Activated CD4-positive, alpha-beta T cell treated with anti-CD3 and anti-CD28 coated beads for 1 hour (primary cell): Measurements from ENCODE around the gene SIPA1L3.
A peak's percentile ranks its signal among the peaks of the same experiment; 100 is the strongest.
"Not testable (repeated sequence)": the region's sequence is repeated elsewhere in the genome, so short reads cannot be mapped to it uniquely, and the experiment has no call there.

Experiments used
- DNase-seq: peaks from one replicate; pipeline ENCODE4 v3.0.0-alpha.2; 2020

SIPA1L3 gene

GRCh38 chr19:37906869-37907734, at the start of gene SIPA1L3:
Gene SIPA1L3, plus strand, starts transcription at chr19:37907208. Its CDS starts 174,358 bp downstream, at chr19:38081566.
- DNase-seq: peak; percentile 88

GRCh38 chr19:37864501-37864900, 42.5 kb upstream of the SIPA1L3 start:
- no peak for DNase-seq

- not testable (repeated sequence) for DNase-seq
These were observed 41.1 kb upstream of the SIPA1L3 start for GRCh38 chr19:37865930-37866329.

- no peak for DNase-seq
These were observed 39.2 kb upstream of the SIPA1L3 start for GRCh38 chr19:37867831-37868230.

GRCh38 chr19:37869766-37870340, 37.2 kb upstream of the SIPA1L3 start:
- DNase-seq: no peak

DNA sequence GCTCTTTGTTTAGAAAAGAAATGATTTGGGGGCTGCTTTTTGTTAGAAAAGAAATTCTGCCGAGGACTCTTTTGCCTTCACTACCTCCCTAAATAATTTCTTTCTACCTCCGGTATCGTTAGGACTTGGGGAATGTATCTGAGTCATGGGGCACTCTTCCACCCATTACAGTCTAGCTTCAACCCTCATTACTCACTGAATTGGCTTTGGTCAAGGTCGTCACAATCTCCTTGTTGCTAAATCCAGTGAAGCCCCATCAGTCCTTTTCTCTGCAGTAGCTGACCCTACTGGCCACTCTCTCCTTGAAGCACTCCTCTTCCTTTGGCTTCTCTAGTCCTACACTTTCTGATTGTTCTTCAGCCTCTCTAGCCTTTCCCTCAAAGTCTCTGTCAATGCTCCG, 34.6 kb upstream of the SIPA1L3 start:
- DNase-seq: no peak

DNA sequence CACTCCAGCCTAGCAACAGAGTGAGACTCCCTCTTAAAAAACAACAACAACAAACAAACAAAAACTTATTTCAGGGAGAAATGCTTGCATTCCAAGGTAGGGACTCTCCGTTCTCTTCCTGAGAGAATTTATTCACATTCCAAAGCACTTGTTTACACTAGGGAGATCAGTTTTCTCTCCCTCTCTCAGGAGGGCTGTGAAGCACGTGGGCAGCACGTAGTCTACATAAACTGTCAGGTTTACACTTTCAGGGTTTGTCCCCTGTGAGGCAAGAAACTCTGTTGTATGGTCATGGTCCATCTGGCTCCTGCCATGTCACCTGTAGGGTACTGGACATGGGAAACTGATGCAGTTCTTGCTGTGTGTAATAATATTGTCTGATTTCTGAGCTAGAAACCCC, 32.2 kb upstream of the SIPA1L3 start:
- no peak for DNase-seq

DNA sequence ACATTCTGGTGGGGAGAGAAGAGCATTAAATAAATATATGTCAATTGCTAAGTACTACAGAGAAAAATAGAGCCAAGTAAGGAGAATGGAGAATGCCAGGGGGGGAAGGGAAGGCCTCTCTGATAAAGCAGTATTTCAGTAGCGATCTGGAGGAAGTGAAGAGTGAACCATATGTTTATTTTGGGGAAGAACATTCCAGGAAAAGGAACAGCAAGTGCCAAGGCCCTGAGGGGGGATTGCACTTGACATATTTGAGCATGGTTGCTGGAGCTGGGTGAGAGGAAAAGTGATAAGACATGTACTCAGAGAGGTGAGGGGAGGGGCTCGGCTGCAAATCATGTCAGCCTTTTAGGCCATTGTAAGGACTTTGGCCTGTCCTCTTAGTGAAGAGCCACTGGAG, 31.0 kb upstream of the SIPA1L3 start:
- no peak for DNase-seq

- DNase-seq: no peak
These were observed 29.9 kb upstream of the SIPA1L3 start for GRCh38 chr19:37877147-37877546.

DNA sequence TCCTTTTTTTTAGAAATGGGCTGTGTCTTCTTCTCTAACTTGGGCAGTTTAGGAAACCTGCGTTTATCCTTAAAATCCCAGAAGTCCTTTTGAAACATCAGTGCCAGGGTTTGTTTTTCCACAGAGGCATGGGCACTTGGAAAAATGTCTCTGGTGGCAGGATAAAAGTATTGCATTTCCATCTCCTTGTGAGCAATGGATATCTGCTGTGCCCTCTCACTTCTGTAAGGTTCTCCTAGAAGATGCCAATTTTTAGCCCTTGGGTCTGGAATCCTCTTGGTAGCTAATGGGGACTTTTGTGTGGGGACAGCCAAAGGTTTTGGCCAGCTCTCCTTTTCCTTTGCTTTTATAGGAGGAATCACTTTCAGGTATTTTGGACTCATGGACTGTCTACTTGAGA, 21.6 kb upstream of the SIPA1L3 start:
- no peak for DNase-seq

- no peak for DNase-seq
These were observed 20.4 kb upstream of the SIPA1L3 start for GRCh38 chr19:37886571-37886970.

GRCh38 chr19:37893845-37894575, 13.0 kb upstream of the SIPA1L3 start:
- no peak for DNase-seq

GRCh38 chr19:37896180-37896579, 10.8 kb upstream of the SIPA1L3 start:
- no peak for DNase-seq

GRCh38 chr19:37899453-37899852, 7.6 kb upstream of the SIPA1L3 start:
- DNase-seq: no peak

- no peak for DNase-seq
These were observed 7.0 kb upstream of the SIPA1L3 start for GRCh38 chr19:37899966-37900365.

DNA sequence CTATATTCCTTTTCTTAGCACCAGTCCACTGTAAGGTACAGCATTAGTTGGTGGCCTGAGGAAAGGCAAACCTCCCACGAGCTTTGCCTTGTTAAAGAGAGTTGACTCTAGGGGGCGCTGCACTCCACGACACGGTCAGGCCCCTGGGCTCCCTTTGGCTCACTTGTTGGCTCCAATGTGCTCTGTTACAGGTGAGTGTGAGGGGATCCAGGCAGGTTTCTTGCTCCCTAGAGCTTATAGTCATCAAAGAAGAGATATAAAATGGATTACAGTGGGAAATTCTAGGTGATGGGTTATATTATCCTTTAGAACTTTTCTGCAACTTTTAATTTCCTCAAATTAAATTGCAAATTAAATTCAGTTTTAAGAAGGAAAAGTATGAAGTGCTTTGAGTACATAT, 4.3 kb upstream of the SIPA1L3 start:
- DNase-seq: peak; percentile 71

DNA sequence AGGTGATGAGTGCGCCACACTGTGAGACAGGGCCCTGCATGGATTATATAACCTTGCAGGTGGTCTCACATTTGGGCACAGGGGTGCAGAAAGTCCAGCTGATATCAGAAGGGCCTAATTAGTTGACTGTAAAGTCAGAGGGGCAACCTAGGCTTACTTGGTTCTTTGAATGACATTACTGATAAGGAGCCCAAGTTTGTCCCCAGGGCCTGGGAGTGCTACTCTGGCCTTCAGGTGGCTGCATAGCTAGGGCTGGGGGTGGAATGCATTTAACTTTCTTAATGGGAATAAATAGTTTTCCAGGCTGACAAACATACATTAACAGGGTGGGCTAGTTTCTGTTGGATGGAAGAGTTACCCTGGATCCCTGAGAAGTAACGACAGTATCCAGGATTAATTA, 3.9 kb upstream of the SIPA1L3 start:
- no peak for DNase-seq

DNA sequence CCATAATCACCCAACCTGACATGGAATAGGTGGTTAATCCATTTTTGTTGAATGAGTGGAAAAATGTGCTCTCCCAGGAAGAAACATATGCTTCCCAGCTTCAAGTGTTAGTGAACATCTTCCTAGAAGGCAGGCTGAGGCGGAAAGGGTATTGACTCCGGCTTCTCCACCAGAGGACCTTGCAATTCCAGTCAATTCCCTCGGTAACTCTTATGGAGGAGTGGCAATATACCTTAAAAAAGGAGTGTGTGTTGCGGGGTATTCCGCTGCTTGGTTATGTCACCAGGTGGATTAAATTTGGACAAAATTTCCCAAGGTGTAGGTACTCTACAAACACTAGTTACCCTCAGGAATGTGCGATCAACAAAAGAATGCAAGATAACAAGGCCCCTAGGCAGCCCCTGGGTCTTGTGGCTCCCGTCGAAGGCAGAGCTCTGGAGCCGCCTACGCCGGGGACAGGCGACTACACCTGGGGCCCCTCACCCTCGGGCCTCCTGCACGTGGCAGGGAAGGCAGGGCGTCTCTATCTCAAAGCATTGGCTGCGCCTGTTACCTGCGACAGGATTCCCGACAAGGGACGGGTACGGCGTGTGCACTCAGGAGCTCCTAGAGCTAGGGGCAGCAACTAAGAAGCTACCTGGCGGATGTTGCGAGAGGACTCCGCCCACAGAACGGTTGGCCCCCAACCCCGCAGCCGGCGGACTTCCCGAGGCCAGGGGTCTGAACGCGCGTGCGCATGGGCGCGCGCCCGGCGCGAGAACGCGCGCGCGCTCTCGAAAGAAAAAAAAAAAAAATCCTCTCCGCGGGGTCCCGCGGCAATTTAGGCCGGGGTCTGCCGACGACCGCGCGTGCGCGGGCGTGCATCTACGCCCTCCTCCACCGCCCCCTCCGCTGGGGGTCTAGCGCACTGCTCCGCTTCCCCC, 801 bp upstream of the SIPA1L3 start, which contains the start of gene WDR87:
WDR87 (minus strand) TSS at position 649 of the 923 bp plus-strand sequence. CDS start 8,355 bp downstream, outside the sequence.
- peak; percentile 24 for DNase-seq

DNA sequence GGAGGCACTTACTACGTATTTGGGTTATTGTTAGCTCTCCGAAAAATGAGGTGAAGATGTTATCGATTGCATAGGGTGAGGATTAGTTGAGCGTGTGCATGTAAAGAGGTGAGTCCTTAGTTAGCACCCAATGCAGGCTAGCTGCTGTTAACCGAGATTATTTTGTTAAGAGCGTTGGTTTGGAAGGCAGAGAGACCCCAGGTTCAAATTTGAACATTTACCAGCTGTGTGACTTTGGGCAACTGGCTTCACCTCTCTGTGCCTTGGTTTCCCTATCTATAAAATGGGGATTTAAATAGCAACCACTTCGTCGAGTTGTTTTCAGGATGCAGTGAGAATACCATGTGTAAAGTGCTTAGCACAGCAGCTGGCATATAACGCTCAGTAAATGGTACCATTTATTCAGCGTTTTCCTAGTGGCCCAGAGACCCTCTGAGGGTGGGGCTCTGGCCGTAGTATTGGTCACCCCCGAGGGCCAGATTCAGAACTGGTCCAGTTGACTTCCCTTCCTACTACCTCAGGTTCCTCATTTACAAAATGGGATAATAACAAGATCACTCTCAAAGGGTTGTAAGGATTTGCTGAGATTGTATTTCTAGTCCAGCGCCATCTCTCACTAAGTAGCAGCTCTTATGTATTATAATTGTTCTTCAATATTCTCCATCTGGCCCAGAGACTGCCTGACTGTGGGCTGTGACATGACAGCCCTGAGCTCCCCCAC, 887 bp downstream of the SIPA1L3 start:
- DNase-seq: no peak

GRCh38 chr19:37909661-37910199, 2.7 kb downstream of the SIPA1L3 start:
- no peak for DNase-seq

GRCh38 chr19:37914908-37915307, 7.9 kb downstream of the SIPA1L3 start:
- no peak for DNase-seq
